GM12892 (cell line): Measurements from ENCODE around the gene POP7.

Experiments
- POLR2A ChIP-seq: IDR thresholded peaks from 2 replicates; pipeline ENCODE4 v1.6.1; 2011; ENCODE audit warnings: low read depth, low read length, control low read depth
- POLR2AphosphoS5 ChIP-seq: IDR thresholded peaks from 2 replicates; pipeline ENCODE4 v1.6.1; 2011; ENCODE audit warnings: low read depth, low read length, control low read depth

GRCh38 chr7:100745184-100745583, 39.3 kb downstream of the POP7 start:
- TF ChIP-seq POLR2AphosphoS5 (no peak), POLR2A (no peak)
